HG03025 (cell line): ENCODE data around the gene SPECC1.
"Not testable (repeated sequence)": the region's sequence is repeated elsewhere in the genome, so short reads cannot be mapped to it uniquely, and the experiment has no call there.

Experiments used
- ATAC-seq: cut with Tn5 transposase; IDR thresholded peaks from one replicate; pipeline ENCODE4 v1.9.1; 2021; ENCODE audit warnings: mild to moderate bottlenecking, moderate library complexity; ENCODE audit not compliant: unreplicated experiment, low FRiP score

The SPECC1 gene

DNA sequence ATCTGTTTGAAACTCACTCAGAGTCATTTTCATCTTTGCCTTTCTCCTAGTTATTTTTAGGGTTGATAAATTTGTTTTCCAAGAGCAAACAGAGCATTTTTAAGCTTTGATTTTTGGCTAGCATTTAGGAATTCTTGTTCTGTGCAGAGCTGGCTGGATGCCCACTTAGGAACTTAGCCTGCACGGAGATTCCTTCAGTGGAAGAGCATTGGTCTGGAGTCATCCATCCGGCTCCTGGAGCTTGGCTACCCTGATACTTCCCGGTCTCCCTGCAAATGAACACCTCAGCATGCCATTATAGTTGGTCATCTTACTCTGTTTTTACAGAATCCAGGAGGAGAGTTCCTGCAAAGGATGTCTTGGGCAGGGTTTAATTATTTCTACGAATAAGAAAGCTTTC, 57.1 kb downstream of the SPECC1 start:
- ATAC-seq, result no peak

DNA sequence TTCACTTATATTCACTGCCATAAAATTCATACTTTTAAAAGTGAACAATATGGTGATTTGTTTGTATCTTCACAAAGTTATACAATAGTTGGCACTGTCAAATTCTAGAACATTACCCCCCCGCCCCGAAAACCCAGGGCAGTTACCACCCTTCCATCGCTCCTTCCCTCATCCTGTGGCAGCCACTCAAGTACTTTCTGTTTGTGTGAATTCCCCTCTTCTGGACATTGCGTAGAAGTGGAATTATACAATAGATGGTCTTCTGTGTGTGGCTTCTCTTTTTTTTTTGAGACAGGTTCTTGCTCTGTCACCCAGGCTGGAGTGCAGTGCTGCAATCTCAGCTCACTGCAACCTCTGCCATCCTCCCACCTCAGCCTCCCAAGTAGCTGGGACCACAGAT, 58.6 kb downstream of the SPECC1 start:
- no peak for ATAC-seq

GRCh38 chr17:20068445-20068844, 59.3 kb downstream of the SPECC1 start:
- no peak for ATAC-seq

DNA sequence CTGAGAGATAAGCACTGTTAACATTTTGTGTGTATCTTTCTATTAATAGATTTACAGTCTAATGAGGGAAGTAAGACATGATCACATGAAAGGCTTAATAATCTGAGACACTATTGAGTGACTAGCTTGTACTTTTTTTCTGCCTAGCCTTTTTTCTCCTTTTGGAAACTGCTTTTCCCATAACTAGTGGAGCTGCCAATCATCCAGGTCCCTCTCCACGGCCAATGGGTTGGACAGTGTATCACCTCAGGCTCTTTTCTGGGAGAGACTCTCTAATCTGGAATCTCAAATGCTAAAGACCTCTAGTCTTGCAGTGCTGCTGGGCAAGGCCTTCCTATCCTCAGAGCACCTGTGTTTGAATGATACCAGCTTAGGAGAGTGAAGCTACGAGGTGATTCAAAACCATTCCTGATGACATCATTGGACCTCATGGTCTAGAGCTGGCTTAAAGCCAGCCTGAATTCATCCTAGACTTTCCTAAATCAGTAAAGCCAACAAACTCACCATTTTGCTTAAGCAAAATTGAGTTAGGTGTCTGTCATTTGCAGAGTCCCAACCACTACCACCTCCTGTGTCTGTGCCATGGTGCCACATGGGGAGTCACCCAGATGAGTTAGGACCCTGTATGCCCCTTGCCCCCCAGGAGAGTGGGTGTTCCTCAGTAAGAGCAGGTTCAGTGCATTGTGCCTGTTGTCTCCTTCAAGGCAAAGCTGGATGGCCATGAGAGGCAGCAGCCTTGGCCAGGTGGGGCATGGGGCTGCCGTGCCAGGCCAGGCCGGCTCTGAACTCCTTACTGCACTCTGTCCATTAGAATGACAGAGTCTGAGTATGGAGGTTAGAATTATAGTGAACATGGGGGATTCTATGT, 62.9 kb downstream of the SPECC1 start:
- ATAC-seq, result no peak

- ATAC-seq, result no peak
These were observed 63.5 kb downstream of the SPECC1 start for GRCh38 chr17:20072692-20072992.

DNA sequence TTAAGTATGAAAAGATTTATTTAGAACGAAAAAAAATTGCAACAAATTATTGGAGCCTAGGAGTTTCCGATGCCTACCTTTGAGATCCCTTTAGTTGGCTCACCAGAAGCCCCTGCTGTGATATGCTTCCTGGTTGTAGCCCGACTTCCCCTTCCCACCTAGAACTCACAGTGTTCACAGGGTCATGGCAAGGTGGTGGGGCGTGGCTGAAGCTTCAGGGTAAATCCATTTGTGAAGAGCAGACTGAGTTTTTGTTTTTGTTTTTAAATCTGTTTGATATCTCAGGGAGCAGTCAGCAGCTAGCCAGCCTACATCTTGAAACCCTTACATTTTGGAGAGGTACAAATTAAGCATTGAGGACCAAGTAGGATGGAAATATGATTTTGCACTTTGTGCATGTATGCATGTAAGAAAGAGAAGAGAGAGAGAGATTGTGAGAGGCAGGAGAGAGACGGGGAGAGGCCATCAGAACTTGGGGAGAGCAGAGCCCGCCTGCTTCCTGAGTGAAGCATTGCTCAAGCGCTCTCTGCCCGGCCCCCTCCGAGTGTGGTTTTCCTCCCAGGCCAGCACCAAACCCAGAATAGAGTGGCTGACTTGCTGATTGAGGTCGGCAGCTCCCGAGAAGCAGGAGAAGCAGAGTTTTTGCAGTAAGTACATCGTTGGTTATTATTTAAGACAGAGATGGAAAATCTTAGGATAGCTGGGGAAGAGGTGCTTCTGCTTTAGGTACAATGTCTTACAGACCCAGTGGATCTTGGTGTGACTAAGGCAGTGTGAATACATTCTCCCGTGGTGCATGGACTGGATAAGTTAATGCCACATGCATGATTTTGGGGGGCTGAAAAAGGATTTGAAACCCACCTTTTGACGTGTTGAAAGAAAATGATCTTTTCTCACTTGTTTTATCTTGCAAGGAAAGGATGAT, 64.2 kb downstream of the SPECC1 start:
- no peak for ATAC-seq

GRCh38 chr17:20074001-20074400, 64.8 kb downstream of the SPECC1 start:
- ATAC-seq, result no peak

GRCh38 chr17:20074489-20074888, 65.3 kb downstream of the SPECC1 start:
- no peak for ATAC-seq

DNA sequence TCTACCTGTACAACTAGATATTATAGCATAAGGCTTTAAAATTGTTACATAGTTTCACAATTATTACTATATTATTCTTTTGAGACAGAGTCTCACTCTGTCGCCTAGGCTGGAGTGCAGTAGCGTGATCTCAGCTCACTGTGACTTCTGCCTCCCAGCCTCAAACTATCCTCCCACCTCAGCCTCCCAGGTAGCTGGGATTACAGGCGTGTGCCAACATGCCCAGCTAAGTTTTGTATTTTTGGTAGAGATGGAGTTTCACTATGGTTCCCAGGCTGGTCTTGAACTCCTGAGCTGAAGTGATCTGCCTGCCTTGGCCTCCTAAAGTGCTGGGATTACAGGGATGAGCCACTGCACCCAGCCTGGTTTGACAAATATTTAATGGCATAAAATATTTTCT, 67.0 kb downstream of the SPECC1 start:
- not testable (repeated sequence) for ATAC-seq

GRCh38 chr17:20077978-20078685, 69.0 kb downstream of the SPECC1 start:
- no peak for ATAC-seq

DNA sequence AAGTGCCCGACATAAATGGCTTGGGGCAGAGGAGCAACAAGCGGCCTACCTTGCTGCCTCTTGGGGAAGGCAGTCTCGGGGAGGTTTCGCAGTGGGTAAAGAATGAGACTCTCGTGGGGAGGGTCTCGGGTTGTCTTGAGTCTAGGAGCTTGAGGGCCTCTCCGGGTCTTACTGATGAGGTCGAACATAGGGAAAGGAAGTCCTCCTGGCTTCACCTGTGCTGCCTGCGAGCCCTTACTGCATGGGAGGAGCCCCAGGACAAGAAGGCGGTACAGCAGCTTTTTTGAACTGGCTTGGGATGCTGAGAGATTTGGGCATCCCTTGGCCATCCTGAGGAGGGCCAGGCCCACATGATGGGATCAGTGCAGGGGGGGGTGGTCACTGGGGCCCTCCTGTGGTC, 71.4 kb downstream of the SPECC1 start:
- no peak for ATAC-seq

DNA sequence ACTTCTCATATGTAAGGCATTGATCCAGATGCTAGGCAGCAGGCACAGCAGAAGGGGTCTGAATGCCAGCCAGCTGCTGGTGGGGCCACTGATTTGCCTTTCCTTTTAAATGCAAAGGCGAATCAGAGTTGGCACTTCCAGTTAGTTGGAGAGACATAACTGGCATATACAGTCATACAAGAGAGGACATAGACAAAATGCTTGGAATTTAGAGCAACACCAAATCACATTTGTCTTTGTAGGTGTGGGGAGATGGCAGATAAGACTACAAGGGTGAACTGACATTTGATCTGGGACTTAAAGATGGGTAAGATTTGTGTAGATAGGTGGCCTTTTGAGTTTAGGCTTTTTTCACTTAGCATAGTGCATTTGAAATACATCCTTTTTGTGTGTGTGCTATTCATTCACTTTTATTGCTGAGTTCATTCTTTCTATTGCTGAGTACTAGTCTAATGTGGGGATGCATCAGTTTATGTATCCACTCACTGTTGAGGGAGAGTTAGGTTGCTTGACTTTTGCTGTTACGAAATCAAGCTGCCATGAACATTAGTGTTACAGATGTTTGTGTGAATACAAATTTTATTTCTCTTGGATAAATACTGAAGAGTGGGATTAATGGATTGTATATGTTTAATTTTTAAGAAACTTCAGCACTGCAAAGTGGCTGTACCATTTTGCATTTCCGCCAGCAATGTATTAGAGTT, 74.1 kb downstream of the SPECC1 start:
- no peak for ATAC-seq

DNA sequence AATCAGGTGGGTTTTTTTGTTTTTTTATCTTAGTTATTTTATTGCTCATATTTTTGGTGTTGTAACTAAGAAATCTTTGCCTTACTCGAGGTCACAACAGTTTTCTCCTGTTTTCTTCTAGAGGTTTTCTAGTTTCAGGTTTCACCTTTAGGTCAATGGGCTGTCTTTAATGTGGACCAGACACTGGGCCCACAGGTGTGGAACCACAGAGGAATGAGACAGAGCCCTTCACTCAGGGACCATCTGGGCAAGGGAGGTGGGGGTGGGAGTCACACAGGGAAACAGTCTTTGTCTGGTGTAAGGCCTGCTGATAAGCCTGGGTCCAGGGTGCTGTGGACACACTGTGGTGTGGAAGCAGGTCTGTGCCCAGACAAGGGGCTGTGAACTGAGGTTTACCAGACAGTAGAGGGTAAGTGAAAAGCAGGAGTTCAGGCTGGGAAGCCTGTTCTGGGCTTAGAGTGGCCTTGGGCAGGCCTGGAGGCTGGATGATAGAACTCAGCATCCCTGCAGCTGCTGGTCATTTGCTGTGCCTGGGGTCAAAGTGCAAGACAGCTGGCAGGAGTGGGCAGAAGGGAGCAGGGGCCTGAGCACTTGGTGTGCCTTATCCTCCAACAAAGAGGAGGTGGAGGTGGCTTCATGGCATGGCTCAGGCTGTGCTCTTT, 75.6 kb downstream of the SPECC1 start:
- no peak for ATAC-seq

DNA sequence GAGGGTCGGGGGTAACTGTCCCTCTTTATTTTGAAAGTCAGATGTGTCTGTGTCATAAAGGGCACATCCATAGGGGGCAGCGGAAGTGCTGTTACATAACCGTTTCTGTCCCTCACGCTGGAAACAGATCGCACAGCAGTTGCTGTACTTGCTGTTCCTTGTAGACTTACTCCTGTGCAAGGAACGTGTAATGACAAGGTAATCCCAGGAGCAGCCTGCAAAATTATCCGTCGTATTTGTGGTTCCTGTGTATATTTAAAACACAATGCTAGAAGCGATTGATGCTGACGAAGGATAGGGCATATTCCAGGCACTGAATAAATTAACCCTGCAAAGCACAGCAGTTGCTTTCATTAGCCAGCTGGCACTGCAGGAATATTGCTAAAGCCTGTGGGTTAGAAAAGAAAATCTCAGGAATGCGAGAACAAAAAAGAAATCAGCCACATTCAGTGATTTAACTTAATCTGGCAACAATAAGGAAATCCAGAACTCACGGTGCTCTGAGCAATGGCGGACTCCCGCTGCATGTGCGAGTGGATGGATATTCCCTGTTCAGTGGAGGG, 76.2 kb downstream of the SPECC1 start:
- no peak for ATAC-seq

DNA sequence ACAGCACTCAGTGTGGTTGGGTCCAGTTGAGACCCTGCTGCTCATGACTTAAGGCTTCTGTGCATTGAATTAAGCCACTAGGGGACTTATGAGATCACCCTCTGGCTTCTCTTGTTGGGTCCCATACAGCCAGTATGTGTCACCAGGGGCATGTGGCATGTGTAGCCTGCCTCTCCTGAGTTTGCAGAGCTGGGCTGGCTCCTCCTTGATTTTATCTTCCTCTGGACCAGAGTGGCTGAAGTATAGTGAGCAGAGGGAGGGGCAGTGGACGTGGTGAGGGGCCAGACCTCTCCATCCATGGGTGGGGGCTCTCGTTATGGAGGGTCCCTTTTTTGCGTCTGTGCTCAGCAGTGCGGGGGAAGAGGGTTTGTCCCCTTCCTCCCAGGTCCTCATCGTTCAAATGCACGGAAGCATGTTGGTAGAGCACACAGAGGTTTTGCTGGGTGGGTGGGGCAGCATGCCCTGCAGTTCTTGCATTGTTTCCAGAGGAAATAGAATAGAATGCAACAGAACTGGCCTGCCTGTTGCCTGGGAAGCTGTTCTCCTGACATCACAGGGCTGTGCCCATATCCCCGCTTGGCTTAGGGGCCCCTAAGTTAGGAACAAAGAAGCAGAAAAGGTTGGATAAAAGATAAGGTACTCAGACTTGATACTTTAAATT, 77.4 kb downstream of the SPECC1 start:
- no peak for ATAC-seq

- no peak for ATAC-seq
These were observed 78.5 kb downstream of the SPECC1 start for GRCh38 chr17:20087538-20088250.

- no peak for ATAC-seq
These were observed 80.8 kb downstream of the SPECC1 start for GRCh38 chr17:20089756-20090547.
